SK-N-SH (cell line): Measurements from ENCODE around the gene EFS. TPM values are rescaled to one million over a fixed set of nuclear protein-coding genes. Genes with fewer than 3 reads are reported as not detected.

Experiments used
- CTCF ChIA-PET: fragments of 300-600, 350-600 bp; formaldehyde crosslinking; extraction: SDS; loops from one replicate; lab custom pipeline; 2021; lab: Yijun Ruan, JAX
- POLR2A ChIA-PET: fragments of 350-600 bp; sonication (Branson Sonifier 250); formaldehyde crosslinking; extraction: SDS; loops from one replicate; lab custom pipeline; 2020; ENCODE audit warnings: antibody characterized with exemption, inconsistent platforms; lab: Yijun Ruan, JAX
- DNase-seq: peaks from one replicate; pipeline ENCODE4 v3.0.0; 2012
- H2AFZ ChIP-seq: fragments of 200-600 bp; sonication (generic); 2 replicates; pipeline ENCODE4 v1.8.1; 2016; ENCODE audit warnings: antibody characterized with exemption, mild to moderate bottlenecking, low read depth
- H3F3A ChIP-seq: fragments of 200-600 bp; sonication (generic); replicated peaks from 2 replicates; pipeline ENCODE3; 2016; ENCODE audit warnings: antibody characterized with exemption, mild to moderate bottlenecking; ENCODE audit not compliant: insufficient read depth
- H3K27ac ChIP-seq, 2 experiments: fragments of 200-500 bp in 1 of 2; fragments of 200-600 bp in 1 of 2; sonication (Bioruptor generic) in 1 of 2; sonication (generic), shearing (Covaris generic) in 1 of 2; 2 replicates each; pipeline versions ENCODE4 v1.5.1 to v1.6.1; 2014 to 2016; ENCODE audit warnings: low read depth in 2 of 2, inconsistent platforms in 1 of 2, low read length in 1 of 2, mild to moderate bottlenecking in 1 of 2, mixed read lengths in 1 of 2
- H3K27me3 ChIP-seq: fragments of 200-600 bp; sonication (generic), shearing (Covaris generic); 2 replicates; pipeline ENCODE4 v1.6.1; 2016; ENCODE audit warnings: mixed run types; ENCODE audit not compliant: insufficient read depth
- H3K36me3 ChIP-seq, 2 experiments: fragments of 200-500 bp in 1 of 2; fragments of 200-600 bp in 1 of 2; sonication (Bioruptor generic) in 1 of 2; sonication (generic) in 1 of 2; replicated peaks in 1 of 2; 2 replicates each; pipeline versions ENCODE3 to v1.5.1; 2014 to 2016; ENCODE audit warnings: low read length in 1 of 2, mild to moderate bottlenecking in 1 of 2; ENCODE audit not compliant: insufficient read depth in 2 of 2, control insufficient read depth in 1 of 2
- H3K4me1 ChIP-seq, 2 experiments: fragments of 200-500 bp in 1 of 2; fragments of 200-600 bp in 1 of 2; sonication (Bioruptor generic) in 1 of 2; sonication (generic), shearing (Covaris generic) in 1 of 2; 2 replicates each; pipeline versions ENCODE4 v1.5.1 to v1.6.1; 2014 to 2016; ENCODE audit warnings: low read depth in 1 of 2, low read length in 1 of 2, mixed run types in 1 of 2; ENCODE audit not compliant: insufficient read depth in 2 of 2, control insufficient read depth in 1 of 2
- H3K4me2 ChIP-seq: fragments of 200-600 bp; sonication (generic), shearing (Covaris generic); 2 replicates; pipeline ENCODE4 v1.6.1; 2017; ENCODE audit warnings: mixed run types
- H3K4me3 ChIP-seq, 2 experiments: fragments of 200-500 bp in 1 of 2; fragments of 200-600 bp in 1 of 2; sonication (Bioruptor generic) in 1 of 2; sonication (generic), shearing (Covaris generic) in 1 of 2; 2 replicates each; pipeline versions ENCODE4 v1.5.1 to v1.8.1; 2014 to 2016; ENCODE audit warnings: low read depth in 2 of 2, inconsistent platforms in 1 of 2, low read length in 1 of 2, mild to moderate bottlenecking in 1 of 2, mixed read lengths in 1 of 2, moderate library complexity in 1 of 2
- H3K79me2 ChIP-seq: fragments of 200-600 bp; sonication (generic); 2 replicates; pipeline ENCODE4 v1.8.1; 2017; ENCODE audit warnings: mild to moderate bottlenecking; ENCODE audit not compliant: insufficient read depth
- H3K9ac ChIP-seq: fragments of 200-600 bp; sonication (generic); 2 replicates; pipeline ENCODE4 v1.6.1; 2017; ENCODE audit warnings: mixed run types
- H3K9me2 ChIP-seq: fragments of 200-600 bp; sonication (generic); 2 replicates; pipeline ENCODE4 v1.6.1; 2017; ENCODE audit warnings: mixed run types
- H3K9me3 ChIP-seq: fragments of 200-600 bp; sonication (generic); 2 replicates; pipeline ENCODE4 v1.6.1; 2017; ENCODE audit warnings: mixed run types, mild to moderate bottlenecking, moderate library complexity
- H4K20me1 ChIP-seq: fragments of 200-600 bp; sonication (generic); 2 replicates; pipeline ENCODE4 v1.6.1; 2017; ENCODE audit warnings: mild to moderate bottlenecking, mixed run types; ENCODE audit not compliant: insufficient read depth
- ELF1 ChIP-seq: IDR thresholded peaks from 2 replicates; pipeline ENCODE4 v1.4.0; 2012
- EP300 ChIP-seq, 2 experiments: IDR thresholded peaks; 2 replicates each; pipeline versions ENCODE4 v1.4.0 to v1.6.1; 2012; ENCODE audit warnings: borderline replicate concordance in 1 of 2, low read depth in 1 of 2, low read length in 1 of 2
- FOSL2 ChIP-seq: IDR thresholded peaks from 2 replicates; pipeline ENCODE4 v1.4.0; 2012; ENCODE audit warnings: low read depth, mild to moderate bottlenecking, moderate library complexity, borderline replicate concordance
- FOXM1 ChIP-seq: IDR thresholded peaks from 2 replicates; pipeline ENCODE4 v1.4.0; 2012; ENCODE audit warnings: low read depth, mild to moderate bottlenecking
- GATA2 ChIP-seq: sonication (generic); formaldehyde crosslinking; IDR thresholded peaks from 2 replicates; pipeline ENCODE4 v1.5.0; 2020; ENCODE audit warnings: mild to moderate bottlenecking, missing genetic modification reagents
- JUND ChIP-seq: IDR thresholded peaks from 2 replicates; pipeline ENCODE4 v1.4.0; 2012
- NFIC ChIP-seq: IDR thresholded peaks from 2 replicates; pipeline ENCODE4 v1.4.0; 2012; ENCODE audit warnings: borderline replicate concordance
- RFX5 ChIP-seq: IDR thresholded peaks from 2 replicates; pipeline ENCODE4 v1.6.1; 2012; ENCODE audit warnings: mild to moderate bottlenecking, improper control_type of control experiment, low read length
- RXRA ChIP-seq: IDR thresholded peaks from 2 replicates; pipeline ENCODE4 v1.4.0; 2012; ENCODE audit warnings: low read depth, mild to moderate bottlenecking, borderline replicate concordance
- TAF1 ChIP-seq: IDR thresholded peaks from 2 replicates; pipeline ENCODE4 v1.6.1; 2012; ENCODE audit warnings: low read depth, mild to moderate bottlenecking, low read length, moderate library complexity, borderline replicate concordance
- TCF12 ChIP-seq: IDR thresholded peaks from 2 replicates; pipeline ENCODE4 v1.4.0; 2012
- TEAD4 ChIP-seq: IDR thresholded peaks from 2 replicates; pipeline ENCODE4 v1.4.0; 2012; ENCODE audit warnings: mild to moderate bottlenecking, borderline replicate concordance; ENCODE audit not compliant: insufficient read depth
- YY1 ChIP-seq: IDR thresholded peaks from 2 replicates; pipeline ENCODE4 v1.4.0; 2012; ENCODE audit warnings: low read depth, mild to moderate bottlenecking
- WGBS: methylation state at CpG from one replicate; pipeline ENCODE4 v1.1.6; 2017; ENCODE audit warnings: low lambda C conversion rate; 5-methylcytosine and 5-hydroxymethylcytosine counted together
- polyA plus RNA-seq, 3 experiments: library from polyadenylated mRNA; depleted of rRNA; stranded (reverse); fragments of >200 nt; gene quantifications; 2 replicates each; pipeline ENCODE4 v1.2.3, GENCODE V29; 2012
- TF ChIP-seq, protein P1 (sequence below): IDR thresholded peaks from 2 replicates; pipeline ENCODE4 v1.4.0; 2012; ENCODE audit warnings: low read depth, borderline replicate concordance
- TF ChIP-seq, protein P2 (sequence below): fragments of 200-600 bp; sonication (generic); IDR thresholded peaks from 2 replicates; pipeline ENCODE4 v1.6.1; 2017; ENCODE audit warnings: antibody characterized with exemption, mild to moderate bottlenecking, moderate library complexity
- TF ChIP-seq, protein P3 (sequence below): IDR thresholded peaks from 2 replicates; pipeline ENCODE4; 2012
- TF ChIP-seq, protein P4 (sequence below): IDR thresholded peaks from 2 replicates; pipeline ENCODE4 v1.4.0; 2012; ENCODE audit warnings: low read depth, borderline replicate concordance
- TF ChIP-seq, protein P5 (sequence below): fragments of 150-350 bp; IDR thresholded peaks from 2 replicates; pipeline ENCODE4 v1.6.1; 2017; ENCODE audit warnings: antibody characterized with exemption, low read length, low read depth, borderline replicate concordance
- TF ChIP-seq, protein P6 (sequence below): IDR thresholded peaks from 2 replicates; pipeline ENCODE4 v1.6.1; 2012; ENCODE audit warnings: mild to moderate bottlenecking, low read depth, low read length, moderate library complexity

EFS gene, protein sequence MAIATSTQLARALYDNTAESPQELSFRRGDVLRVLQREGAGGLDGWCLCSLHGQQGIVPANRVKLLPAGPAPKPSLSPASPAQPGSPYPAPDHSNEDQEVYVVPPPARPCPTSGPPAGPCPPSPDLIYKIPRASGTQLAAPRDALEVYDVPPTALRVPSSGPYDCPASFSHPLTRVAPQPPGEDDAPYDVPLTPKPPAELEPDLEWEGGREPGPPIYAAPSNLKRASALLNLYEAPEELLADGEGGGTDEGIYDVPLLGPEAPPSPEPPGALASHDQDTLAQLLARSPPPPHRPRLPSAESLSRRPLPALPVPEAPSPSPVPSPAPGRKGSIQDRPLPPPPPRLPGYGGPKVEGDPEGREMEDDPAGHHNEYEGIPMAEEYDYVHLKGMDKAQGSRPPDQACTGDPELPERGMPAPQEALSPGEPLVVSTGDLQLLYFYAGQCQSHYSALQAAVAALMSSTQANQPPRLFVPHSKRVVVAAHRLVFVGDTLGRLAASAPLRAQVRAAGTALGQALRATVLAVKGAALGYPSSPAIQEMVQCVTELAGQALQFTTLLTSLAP
- polyA plus RNA-seq (2012; rRNA removed) = 2.6 and 4.4 TPM in 2 replicates
- 1.8 and 3.4 TPM in 2 replicates for polyA plus RNA-seq (2012; cell fraction: cytosol; rRNA removed)
- polyA plus RNA-seq (2012; cell fraction: nucleus; rRNA removed) = 9.6 and 13.4 TPM in 2 replicates

DNA sequence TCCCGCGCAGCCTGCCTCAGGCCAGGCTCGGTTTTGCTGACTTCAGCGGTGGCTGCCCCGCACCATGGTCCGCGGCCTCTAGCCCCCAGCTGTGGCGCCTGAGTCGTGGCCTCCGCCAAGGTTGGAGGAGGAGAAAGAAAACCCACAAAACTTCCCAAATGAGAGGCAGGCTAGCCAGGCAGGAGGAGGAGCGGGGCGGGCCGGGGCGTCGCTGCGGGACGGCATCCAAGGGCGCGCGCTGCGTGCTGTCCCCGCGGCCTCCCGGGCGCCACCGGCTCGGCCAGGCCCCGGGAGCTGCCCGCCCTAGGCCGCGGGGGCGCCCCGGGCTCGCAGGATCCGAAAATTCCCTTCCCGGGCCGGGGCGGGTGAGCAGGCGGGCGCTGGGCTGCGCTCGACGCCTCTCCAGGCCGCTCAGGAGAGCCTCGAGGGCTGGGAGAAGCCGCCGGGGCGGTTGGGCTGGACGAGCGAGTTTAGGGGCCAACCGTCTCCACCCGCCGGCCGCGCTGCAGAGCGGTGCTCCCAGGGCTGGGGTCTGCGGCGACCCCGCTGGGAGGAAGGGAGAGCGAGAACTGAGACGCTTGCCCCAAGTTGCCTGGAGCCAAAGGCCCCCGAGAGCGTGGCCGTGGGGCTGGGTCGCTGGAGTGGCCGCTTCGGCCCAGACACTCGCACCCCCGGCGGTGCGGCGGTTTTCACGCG is at the start of gene EFS:
Gene EFS (minus strand): TSS at position 137 of the 696 bp plus-strand sequence. CDS start 147 bp downstream, outside the sequence.
- Histone ChIP-seq H3K27me3 (no peaks in the 10 kb centered on the region), H3K36me3 (no peaks in the 10 kb centered on the region), H3K4me3 (peak within 1 kb of the TSS; percentile 43 to 57), H4K20me1 (no peaks in the 10 kb centered on the region), H2AFZ (peak within 1 kb of the TSS; percentile 78; the same call in 1 of the 2 replicates), H3K9ac (peak within 1 kb of the TSS; percentile 66), H3K27ac (peak within 1 kb of the TSS in 1 of 2 experiments; percentile 92; a peak in 2 of 4 replicates), H3K4me1 (peaks cover 0 to 16% of the 10 kb centered on the region in 2 experiments; a peak in 2 of 4 replicates), H3K4me2 (peak within 1 kb of the TSS; percentile 79), H3F3A (no peaks in the 10 kb centered on the region), H3K9me3 (no peaks in the 10 kb centered on the region), H3K79me2 (peaks cover 6% of the 10 kb centered on the region; the same call in 1 of the 2 replicates), H3K9me2 (no peaks in the 10 kb centered on the region)
- WGBS = 16% methylated on average over 25 of the region's 74 CpGs
- TF ChIP-seq, protein P1, sequence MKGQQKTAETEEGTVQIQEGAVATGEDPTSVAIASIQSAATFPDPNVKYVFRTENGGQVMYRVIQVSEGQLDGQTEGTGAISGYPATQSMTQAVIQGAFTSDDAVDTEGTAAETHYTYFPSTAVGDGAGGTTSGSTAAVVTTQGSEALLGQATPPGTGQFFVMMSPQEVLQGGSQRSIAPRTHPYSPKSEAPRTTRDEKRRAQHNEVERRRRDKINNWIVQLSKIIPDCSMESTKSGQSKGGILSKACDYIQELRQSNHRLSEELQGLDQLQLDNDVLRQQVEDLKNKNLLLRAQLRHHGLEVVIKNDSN = no peak
- TF ChIP-seq RFX5 = no peak
- TF ChIP-seq, protein P2, sequence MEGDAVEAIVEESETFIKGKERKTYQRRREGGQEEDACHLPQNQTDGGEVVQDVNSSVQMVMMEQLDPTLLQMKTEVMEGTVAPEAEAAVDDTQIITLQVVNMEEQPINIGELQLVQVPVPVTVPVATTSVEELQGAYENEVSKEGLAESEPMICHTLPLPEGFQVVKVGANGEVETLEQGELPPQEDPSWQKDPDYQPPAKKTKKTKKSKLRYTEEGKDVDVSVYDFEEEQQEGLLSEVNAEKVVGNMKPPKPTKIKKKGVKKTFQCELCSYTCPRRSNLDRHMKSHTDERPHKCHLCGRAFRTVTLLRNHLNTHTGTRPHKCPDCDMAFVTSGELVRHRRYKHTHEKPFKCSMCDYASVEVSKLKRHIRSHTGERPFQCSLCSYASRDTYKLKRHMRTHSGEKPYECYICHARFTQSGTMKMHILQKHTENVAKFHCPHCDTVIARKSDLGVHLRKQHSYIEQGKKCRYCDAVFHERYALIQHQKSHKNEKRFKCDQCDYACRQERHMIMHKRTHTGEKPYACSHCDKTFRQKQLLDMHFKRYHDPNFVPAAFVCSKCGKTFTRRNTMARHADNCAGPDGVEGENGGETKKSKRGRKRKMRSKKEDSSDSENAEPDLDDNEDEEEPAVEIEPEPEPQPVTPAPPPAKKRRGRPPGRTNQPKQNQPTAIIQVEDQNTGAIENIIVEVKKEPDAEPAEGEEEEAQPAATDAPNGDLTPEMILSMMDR = no peak
- TF ChIP-seq TAF1 = no peak
- TF ChIP-seq NFIC = no peak
- no peak for TF ChIP-seq ELF1
- TF ChIP-seq TEAD4 = no peak
- TF ChIP-seq, protein P3, sequence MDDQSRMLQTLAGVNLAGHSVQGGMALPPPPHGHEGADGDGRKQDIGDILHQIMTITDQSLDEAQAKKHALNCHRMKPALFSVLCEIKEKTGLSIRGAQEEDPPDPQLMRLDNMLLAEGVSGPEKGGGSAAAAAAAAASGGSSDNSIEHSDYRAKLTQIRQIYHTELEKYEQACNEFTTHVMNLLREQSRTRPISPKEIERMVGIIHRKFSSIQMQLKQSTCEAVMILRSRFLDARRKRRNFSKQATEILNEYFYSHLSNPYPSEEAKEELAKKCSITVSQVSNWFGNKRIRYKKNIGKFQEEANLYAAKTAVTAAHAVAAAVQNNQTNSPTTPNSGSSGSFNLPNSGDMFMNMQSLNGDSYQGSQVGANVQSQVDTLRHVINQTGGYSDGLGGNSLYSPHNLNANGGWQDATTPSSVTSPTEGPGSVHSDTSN = no peak
- TF ChIP-seq EP300 (IDR thresholded peaks at IDR 0.05; ENCODE audit: borderline replicate concordance in 1 of 2, low read depth in 1 of 2, low read length in 1 of 2) = no peak
- no peak for TF ChIP-seq TCF12
- TF ChIP-seq, protein P4, sequence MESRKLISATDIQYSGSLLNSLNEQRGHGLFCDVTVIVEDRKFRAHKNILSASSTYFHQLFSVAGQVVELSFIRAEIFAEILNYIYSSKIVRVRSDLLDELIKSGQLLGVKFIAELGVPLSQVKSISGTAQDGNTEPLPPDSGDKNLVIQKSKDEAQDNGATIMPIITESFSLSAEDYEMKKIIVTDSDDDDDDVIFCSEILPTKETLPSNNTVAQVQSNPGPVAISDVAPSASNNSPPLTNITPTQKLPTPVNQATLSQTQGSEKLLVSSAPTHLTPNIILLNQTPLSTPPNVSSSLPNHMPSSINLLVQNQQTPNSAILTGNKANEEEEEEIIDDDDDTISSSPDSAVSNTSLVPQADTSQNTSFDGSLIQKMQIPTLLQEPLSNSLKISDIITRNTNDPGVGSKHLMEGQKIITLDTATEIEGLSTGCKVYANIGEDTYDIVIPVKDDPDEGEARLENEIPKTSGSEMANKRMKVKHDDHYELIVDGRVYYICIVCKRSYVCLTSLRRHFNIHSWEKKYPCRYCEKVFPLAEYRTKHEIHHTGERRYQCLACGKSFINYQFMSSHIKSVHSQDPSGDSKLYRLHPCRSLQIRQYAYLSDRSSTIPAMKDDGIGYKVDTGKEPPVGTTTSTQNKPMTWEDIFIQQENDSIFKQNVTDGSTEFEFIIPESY = no peak
- TF ChIP-seq RXRA = no peak
- TF ChIP-seq FOXM1 = no peak
- TF ChIP-seq FOSL2 = no peak
- no peak for TF ChIP-seq GATA2 (CRISPR knock-in tag)
- no peak for TF ChIP-seq YY1
- no peak for TF ChIP-seq JUND
- TF ChIP-seq, protein P5, sequence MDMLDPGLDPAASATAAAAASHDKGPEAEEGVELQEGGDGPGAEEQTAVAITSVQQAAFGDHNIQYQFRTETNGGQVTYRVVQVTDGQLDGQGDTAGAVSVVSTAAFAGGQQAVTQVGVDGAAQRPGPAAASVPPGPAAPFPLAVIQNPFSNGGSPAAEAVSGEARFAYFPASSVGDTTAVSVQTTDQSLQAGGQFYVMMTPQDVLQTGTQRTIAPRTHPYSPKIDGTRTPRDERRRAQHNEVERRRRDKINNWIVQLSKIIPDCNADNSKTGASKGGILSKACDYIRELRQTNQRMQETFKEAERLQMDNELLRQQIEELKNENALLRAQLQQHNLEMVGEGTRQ = no peak
- TF ChIP-seq, protein P6, sequence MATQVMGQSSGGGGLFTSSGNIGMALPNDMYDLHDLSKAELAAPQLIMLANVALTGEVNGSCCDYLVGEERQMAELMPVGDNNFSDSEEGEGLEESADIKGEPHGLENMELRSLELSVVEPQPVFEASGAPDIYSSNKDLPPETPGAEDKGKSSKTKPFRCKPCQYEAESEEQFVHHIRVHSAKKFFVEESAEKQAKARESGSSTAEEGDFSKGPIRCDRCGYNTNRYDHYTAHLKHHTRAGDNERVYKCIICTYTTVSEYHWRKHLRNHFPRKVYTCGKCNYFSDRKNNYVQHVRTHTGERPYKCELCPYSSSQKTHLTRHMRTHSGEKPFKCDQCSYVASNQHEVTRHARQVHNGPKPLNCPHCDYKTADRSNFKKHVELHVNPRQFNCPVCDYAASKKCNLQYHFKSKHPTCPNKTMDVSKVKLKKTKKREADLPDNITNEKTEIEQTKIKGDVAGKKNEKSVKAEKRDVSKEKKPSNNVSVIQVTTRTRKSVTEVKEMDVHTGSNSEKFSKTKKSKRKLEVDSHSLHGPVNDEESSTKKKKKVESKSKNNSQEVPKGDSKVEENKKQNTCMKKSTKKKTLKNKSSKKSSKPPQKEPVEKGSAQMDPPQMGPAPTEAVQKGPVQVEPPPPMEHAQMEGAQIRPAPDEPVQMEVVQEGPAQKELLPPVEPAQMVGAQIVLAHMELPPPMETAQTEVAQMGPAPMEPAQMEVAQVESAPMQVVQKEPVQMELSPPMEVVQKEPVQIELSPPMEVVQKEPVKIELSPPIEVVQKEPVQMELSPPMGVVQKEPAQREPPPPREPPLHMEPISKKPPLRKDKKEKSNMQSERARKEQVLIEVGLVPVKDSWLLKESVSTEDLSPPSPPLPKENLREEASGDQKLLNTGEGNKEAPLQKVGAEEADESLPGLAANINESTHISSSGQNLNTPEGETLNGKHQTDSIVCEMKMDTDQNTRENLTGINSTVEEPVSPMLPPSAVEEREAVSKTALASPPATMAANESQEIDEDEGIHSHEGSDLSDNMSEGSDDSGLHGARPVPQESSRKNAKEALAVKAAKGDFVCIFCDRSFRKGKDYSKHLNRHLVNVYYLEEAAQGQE = no peak
- POLR2A ChIA-PET = interaction anchor here (1.2 to 5.6 kb wide), 7 partner anchors 10 to 89 kb away, joined by 3 to 45 read pairs (median 7); partner anchors contain the start of genes PABPN1 and SLC22A17
- peak; percentile 67 for DNase-seq
- CTCF ChIA-PET = interaction anchor here (1.3 to 6.6 kb wide), 6 partner anchors 11 to 58 kb away, joined by 4 to 46 read pairs (median 5); partner anchors contain the start of genes BCL2L2 and SLC22A17
